GM12872 (cell line): Measurements from ENCODE around the gene MAD1L1.

Experiments used
- CTCF ChIP-seq: IDR thresholded peaks from 3 replicates; pipeline ENCODE4 v1.5.1; 2011; ENCODE audit warnings: low read depth, mild to moderate bottlenecking, low read length, moderate library complexity; ENCODE audit not compliant: insufficient read depth

MAD1L1 gene

GRCh38 chr7:2116448-2116810, 116.3 kb downstream of the MAD1L1 start:
- TF ChIP-seq CTCF, result no peak

GRCh38 chr7:2115760-2116447, 116.8 kb downstream of the MAD1L1 start:
- no peak for TF ChIP-seq CTCF

GRCh38 chr7:2114926-2115759, 117.6 kb downstream of the MAD1L1 start:
- no peak for TF ChIP-seq CTCF

GRCh38 chr7:2114052-2114451, 118.7 kb downstream of the MAD1L1 start:
- TF ChIP-seq CTCF, result no peak

- TF ChIP-seq CTCF, result no peak
These were observed 120.2 kb downstream of the MAD1L1 start for GRCh38 chr7:2112261-2113198.

GRCh38 chr7:2111568-2111967, 121.2 kb downstream of the MAD1L1 start:
- TF ChIP-seq CTCF, result no peak
